ENCODE results near the gene PIGV.

- TF ChIP-seq CTCF (IDR thresholded peaks at IDR 0.05; ENCODE audit: low read length) (no peak), EZH2 (optimal IDR thresholded peaks at IDR 0.05; ENCODE audit: low read depth, low read length) (no peak), EZH2phosphoT487 (IDR thresholded peaks at IDR 0.05; ENCODE audit: low read length) (no peak)
Measured at GRCh38 chr1:26799479-26800142, 11.9 kb downstream of the PIGV start.

All from MM.1S (cell line).